NCI-H446 (cell line): ENCODE results near the gene HOXC10.

Source experiments
- DNase-seq, 2 experiments: peaks; one replicate each; lab custom pipeline; 2025; lab: John Stamatoyannopoulos, UW

Gene HOXC10

DNA sequence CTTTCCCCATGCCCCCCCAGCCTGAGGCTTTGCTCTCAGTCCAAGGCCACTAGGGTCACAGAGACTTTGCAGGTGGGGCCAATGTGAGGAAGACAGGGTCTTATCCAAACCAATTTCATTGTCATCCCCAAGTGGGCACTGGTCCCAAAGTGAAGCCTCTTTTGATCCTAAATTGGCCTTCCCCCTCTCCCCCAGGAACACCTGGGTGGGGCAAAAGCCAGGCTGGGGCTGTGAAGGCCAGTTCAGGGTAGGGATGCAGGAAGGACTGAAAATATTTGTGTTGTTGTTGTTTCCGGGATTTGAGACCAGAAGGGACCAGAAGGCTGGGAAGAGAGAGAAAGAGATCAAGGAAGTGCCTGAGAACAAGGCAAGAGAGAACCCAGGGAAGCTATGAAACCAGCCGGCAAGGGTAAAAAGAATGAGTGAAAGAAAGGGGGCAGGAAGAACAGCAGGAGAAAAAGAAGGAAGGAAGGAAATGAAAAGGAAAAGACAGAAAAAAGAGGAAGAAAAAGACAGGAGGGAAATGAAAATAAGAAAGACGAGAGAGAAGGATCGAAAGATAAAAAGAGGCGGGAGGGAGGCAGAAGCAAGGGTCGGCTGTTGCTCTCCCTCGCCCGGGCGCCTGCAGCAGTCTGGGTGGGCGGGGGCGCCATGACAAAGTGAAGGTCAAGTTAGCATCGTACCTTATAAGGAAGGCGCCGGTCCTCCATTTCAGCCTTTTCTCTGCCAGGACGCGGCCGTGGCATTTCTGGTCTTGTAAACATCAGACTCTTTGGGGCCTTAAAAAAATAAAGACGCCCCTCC, 19.5 kb upstream of the HOXC10 start:
- no peak for DNase-seq

DNA sequence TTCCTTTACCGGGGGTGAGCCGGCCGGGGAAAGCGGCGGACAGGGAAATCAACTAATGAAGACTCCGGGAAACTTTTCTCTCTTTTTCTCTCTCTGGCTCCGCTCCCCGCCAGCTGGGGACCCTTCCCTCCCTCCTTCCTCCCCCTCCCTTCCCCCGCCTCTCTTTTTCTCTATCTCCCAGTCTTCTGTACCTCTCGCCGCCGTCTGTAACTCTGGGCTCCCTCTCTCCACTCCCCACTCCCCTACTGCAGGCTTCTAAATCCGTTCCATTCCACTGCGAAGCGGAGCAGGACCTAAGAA, 18.9 kb upstream of the HOXC10 start:
- no peak for DNase-seq

DNA sequence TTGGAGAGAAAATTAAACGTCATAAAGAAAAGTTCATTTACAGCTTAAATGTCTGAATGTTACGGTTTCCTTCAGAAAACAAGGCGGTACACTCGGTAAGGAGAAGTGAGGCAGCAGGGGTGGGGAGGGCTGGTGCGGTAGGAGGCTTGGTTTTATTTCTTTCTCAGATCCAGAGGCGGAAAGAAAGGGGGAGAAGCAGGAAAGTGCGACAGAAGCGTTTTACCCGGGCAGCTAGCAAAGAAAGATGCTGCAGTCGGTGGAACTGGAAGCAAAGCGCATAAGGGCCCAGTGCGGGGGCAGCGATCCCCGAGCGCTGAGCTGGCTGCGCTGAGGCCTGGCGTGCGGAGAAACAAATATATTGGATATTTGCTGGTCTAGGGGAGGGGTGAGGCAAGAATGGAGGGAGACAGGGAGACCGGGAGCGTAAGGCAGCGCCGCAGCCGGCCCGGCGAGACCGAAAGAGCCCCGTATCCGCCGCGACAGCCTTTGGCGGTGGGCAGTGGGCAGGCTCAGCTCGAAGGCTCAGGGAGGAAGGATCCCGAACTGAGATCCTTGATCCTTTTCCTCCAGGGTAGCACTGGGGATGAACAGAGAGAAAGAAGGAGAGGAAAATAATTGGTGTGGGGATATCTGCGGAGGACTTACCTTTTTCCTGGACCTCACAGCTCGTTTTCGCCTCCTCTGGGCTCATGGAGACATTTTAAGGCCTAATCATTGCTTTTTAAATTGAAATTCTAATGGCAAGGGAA, 18.4 kb upstream of the HOXC10 start:
- DNase-seq, result no peak

GRCh38 chr12:53967421-53967925, 17.5 kb upstream of the HOXC10 start:
- no peak for DNase-seq

- no peak for DNase-seq
These were observed 16.5 kb upstream of the HOXC10 start for GRCh38 chr12:53968214-53969127.

- DNase-seq, result no peak
These were observed 15.2 kb upstream of the HOXC10 start for GRCh38 chr12:53969588-53970259.

GRCh38 chr12:53970451-53970850, 14.5 kb upstream of the HOXC10 start:
- DNase-seq, result no peak

DNA sequence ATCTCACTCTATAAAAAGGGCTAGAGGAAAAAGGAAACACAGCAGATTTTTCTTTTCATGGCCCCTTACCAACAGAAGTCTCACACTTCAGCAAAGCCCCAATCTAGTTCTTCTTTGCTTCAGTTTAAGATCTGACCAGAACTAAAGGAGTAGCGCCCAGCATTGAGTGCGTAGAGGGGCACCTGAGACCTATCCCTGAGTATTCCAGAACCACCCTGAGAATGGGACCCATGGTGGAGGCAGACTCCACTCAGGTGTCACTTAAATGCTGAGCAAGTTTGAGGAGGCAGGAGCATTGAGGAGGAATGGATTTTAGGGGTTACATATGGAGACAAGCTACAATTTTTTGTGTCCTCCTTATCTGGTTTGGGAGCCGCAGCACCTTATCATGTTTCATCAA, 13.8 kb upstream of the HOXC10 start:
- no peak for DNase-seq

GRCh38 chr12:53971686-53972085, 13.3 kb upstream of the HOXC10 start:
- no peak for DNase-seq

GRCh38 chr12:53972152-53972702, 12.7 kb upstream of the HOXC10 start:
- DNase-seq, result no peak

- no peak for DNase-seq
These were observed 12.2 kb upstream of the HOXC10 start, which contains the start of gene HOXC11 for GRCh38 chr12:53972722-53973235. Gene HOXC11, plus strand, starts transcription at chr12:53973126. Its CDS starts 116 bp downstream, at chr12:53973242.

DNA sequence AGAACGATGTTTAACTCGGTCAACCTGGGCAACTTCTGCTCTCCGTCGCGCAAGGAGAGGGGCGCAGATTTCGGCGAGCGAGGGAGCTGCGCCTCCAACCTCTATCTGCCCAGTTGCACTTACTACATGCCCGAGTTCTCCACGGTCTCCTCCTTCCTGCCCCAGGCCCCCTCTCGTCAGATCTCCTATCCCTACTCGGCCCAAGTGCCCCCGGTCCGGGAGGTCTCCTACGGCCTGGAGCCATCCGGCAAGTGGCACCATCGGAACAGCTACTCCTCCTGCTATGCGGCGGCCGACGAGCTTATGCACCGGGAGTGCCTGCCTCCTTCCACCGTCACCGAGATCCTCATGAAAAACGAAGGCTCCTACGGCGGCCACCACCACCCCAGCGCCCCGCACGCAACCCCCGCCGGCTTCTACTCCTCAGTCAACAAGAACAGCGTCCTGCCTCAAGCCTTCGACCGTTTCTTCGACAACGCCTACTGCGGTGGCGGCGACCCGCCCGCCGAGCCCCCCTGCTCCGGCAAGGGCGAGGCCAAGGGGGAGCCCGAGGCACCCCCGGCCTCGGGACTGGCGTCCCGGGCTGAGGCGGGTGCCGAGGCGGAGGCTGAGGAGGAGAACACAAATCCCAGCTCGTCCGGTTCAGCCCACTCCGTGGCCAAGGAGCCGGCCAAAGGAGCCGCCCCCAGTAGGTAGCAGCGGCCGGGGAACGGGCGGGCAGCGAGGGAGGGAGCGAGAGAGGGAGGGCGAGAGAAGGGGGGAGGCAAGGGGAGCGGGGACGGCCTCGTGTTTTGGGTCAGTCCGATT, 11.5 kb upstream of the HOXC10 start:
- no peak for DNase-seq

GRCh38 chr12:53974084-53975063, 10.6 kb upstream of the HOXC10 start, which contains the start of gene HOTAIR:
Gene HOTAIR, minus strand, starts transcription at chr12:53974954.
- no peak for DNase-seq

- DNase-seq, result no peak
These were observed 9.9 kb upstream of the HOXC10 start for GRCh38 chr12:53975064-53975471.

DNA sequence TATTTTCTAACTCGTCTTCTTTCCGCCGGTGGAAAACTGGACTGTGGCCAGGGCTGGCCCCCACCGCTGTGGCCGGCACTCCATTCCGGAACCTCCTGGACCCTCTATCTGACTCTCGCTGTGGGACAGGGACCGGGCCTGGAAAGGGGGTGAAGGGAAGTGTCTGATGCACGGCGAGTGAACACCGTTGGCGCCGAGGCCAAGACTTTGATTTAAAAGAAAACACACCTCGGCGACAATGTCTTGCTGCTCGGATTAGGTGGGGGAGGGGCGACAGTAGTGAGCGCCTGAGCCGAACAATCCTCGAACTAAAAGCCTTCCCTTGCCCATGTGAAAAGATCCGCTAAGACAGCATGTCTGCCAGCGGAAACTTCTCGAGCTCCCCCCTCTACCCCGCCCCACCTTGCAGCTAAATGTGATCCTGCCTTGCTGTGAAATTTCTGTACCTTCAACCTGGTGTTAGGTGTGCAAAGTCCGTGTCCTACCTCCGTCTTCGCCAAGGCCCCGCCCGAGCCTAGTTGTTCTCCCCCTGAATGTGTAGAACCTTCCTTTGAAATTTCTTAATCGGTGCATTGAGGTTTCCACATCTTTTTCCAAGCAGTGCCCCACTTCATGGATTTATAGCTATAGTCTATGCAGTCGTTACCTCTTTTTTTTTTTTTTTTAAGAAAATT, 9.3 kb upstream of the HOXC10 start:
- DNase-seq, result no peak

DNA sequence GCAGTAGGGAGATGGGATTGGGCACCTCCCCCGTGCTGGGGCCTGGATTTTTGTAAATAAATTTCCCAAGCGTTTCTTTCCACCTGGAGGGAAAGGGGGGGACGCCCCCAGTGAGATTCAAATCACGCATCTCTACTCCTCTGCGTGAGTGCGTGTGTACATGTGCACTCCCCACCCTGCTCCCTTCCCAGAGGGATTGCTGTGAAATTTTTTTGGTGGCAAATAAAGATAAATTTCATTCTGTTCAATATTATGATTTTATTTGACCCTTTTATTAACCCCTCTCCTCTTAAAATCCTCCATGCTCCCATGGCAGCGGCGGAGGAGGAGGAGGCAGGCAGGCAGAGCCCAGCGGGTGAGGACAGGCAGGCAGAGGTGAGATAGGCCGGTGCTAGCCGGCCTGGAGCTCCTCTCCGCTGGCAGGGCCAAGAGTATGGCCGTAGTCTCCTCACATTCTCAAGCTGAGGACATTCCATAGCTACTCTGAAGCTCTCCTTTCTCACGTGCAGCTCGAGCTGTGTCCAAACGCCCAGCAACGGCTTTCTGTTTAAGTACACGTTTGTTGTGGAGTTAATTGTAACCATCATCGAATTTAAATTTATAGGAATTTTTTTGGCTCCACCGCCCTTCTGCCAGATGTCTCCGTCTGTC, 8.6 kb upstream of the HOXC10 start:
- DNase-seq, result no peak

DNA sequence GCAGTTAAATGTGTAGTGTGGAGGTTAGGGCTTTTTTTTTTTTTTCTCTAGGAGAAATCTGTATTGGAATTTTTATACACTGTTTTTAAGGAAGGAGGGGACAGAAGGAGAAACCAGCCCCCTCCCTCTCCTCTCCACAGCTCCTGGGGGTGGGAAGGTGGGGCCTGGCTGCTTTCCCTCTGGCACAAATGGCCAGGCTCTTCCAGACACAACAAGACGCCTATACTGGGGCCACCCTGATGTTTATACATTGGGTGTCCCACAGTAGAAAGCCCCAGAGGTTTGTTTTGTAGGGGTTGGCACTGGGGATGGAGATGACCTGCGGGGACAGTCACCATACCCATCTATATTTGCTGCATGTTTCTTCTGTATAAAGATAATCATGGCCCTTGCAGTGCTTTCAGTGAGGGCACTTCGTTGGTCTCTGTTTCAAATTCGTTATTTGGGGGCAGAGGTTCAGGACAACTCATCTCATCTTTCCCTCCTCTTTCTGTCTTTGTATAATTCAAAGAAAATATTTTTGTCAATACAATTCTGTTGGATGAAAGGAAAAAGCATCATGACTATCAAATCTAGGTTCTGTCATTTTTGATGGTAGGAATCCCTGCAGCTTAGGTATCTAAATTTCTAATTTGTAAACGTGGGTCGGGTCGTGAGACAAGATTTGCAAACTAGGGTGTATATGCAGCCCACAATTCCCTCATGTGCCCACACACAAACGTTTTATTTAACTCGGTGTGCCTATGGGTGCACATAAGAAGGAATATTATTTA, 7.9 kb upstream of the HOXC10 start:
- no peak for DNase-seq
